LNCAP (cell line): ENCODE measurements around the gene ADISSP.
A peak's percentile ranks its signal among the peaks of the same experiment; 100 is the strongest.

ENCODE experiments used
- TF ChIP-seq, protein P1 (sequence below): fragments of 450-650 bp; IDR thresholded peaks from 2 replicates; pipeline ENCODE4 v1.5.1; 2017; ENCODE audit warnings: mild to moderate bottlenecking

The ADISSP gene

DNA sequence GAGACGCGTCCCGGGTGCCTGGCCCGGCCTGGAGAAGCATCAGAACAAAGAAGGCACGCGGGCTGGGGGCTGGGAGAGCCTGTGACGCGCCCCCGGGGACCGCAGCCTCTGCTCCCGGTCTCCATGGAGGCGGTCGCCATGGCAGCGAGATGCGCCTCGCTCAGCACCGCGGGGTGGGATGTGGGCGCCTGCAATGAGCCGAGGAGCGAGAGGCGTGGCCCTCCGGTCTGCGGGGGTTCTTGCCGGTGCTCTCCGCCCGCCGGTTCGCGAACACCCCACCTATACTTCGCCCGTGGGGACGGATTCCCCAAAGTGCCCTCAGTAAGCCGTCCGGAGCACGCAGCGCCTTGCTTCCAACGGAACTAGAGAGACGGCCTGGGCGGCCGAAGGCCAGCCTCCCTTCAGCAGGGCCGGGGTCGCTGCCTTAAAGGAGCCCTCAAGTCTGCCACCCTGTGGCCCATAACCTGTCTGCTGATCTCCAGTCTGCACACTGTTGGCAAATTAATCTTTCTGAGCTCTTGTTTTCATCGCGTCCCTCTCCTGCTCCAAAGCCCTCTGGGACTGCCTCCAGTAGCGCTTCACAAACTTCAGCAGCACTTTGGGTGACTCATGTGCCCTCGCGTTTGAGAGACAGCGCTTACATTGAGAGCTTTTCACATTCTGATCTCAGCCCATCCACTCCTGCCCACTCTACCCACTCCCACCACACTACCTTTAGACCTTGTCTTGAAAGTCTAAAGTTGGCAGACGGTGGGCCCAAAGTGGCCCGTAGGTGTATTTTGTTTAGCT is 983 bp upstream of the ADISSP start:
- TF ChIP-seq, protein P1, sequence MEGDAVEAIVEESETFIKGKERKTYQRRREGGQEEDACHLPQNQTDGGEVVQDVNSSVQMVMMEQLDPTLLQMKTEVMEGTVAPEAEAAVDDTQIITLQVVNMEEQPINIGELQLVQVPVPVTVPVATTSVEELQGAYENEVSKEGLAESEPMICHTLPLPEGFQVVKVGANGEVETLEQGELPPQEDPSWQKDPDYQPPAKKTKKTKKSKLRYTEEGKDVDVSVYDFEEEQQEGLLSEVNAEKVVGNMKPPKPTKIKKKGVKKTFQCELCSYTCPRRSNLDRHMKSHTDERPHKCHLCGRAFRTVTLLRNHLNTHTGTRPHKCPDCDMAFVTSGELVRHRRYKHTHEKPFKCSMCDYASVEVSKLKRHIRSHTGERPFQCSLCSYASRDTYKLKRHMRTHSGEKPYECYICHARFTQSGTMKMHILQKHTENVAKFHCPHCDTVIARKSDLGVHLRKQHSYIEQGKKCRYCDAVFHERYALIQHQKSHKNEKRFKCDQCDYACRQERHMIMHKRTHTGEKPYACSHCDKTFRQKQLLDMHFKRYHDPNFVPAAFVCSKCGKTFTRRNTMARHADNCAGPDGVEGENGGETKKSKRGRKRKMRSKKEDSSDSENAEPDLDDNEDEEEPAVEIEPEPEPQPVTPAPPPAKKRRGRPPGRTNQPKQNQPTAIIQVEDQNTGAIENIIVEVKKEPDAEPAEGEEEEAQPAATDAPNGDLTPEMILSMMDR = peak; percentile 64

DNA sequence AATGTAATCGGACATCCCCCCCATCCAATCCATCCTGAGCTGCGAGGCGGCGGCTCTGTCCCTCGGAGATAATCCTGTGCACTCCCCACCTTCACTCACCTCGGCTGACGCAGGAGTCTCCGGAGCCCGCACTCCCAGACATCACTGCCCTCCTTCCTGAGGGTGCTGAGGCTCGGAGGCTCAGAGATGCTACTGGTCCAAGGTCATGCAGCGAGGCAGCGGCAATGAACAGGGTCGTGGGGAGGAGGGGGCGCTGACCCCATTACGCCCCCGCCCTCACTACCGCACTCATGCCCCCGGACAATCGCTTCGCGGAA is 485 bp downstream of the ADISSP start:
- TF ChIP-seq, protein P1 = no peak

DNA sequence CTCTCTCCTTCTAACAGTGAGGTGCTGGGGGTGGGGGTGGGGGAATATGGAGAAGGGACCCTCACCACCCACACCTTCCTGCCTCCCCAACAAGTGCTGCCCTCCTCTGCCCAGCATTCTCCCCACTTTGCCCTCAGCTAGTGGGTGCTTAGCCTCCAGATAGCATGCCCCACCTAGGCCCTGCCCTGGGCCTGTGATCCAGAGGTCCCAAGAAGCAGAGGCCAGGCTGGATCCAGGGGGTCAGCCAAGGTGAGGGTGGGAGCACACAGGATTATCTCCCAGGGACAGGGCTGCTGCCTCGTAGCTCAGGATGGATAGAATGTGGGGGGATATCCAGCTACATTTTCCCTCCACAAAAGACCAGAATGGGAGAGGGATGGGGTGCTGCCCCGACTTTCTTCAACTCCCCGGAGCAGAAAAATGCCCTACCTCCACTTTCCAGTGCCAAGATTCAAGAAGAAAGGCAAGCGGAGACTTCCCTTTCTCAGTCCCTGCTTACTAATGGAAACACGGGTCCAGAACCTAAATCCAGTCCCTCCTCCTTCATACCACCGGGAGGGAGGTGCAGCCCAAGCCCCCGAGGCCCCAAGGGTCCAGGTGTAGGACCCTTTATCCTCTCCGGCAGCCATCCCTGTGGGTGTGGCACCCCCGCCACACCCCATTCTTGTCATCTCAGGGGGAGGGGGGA is 987 bp downstream of the ADISSP start:
- TF ChIP-seq, protein P1 = no peak

DNA sequence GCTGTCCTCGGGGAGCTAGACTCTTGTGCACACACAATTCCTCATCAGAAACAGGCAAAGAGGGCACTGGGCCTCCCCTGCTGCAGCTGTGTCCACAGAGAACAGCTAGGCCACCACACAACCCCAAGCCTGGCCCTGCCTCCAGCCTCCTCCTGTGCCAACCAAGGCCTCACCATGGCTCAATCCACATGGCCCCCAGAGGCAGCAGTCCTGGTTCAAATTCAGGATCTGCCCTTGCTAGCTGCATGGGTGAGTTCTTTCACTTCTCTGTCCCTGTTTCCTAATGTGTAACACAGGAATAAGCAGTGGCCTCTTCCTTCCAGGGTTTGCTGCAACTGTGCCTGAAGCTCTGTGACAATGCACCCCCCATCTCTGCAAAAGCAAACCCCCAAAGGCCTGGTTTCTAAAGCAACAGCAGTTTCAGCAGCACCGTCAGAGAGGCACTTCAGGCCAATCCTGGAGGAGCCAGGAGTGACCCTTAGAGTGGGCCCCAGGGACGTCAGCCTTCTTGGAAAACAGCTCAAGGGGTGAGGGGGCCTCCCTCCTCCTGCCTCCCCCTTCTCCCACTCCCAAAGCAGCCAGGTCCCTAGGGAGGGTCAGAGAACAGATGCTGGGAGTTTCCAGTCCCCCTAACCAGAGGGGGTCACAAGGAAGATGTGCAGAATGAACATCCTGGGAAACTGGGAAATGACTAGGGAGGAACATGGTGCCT is 2.2 kb downstream of the ADISSP start:
- TF ChIP-seq, protein P1 = no peak

DNA sequence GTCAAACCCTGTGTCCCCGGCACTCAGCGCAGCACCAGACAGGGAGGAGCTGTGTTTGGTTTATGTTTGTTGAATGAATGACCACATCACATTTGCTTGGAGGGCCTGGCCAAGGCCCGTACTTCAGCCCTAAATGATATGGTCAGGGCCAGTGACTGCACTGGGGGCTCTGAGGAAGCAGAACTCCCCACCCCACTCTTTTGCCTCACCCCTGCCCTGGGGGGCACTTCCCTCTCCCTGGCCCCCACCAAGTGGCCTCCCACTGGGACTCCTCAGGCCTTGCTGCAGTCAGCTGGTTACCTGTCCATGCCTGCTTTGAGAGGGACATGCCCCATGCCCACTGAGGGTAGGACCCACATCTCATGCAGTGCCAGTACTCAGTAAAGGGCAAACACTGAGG is 2.9 kb downstream of the ADISSP start:
- TF ChIP-seq, protein P1 = no peak

DNA sequence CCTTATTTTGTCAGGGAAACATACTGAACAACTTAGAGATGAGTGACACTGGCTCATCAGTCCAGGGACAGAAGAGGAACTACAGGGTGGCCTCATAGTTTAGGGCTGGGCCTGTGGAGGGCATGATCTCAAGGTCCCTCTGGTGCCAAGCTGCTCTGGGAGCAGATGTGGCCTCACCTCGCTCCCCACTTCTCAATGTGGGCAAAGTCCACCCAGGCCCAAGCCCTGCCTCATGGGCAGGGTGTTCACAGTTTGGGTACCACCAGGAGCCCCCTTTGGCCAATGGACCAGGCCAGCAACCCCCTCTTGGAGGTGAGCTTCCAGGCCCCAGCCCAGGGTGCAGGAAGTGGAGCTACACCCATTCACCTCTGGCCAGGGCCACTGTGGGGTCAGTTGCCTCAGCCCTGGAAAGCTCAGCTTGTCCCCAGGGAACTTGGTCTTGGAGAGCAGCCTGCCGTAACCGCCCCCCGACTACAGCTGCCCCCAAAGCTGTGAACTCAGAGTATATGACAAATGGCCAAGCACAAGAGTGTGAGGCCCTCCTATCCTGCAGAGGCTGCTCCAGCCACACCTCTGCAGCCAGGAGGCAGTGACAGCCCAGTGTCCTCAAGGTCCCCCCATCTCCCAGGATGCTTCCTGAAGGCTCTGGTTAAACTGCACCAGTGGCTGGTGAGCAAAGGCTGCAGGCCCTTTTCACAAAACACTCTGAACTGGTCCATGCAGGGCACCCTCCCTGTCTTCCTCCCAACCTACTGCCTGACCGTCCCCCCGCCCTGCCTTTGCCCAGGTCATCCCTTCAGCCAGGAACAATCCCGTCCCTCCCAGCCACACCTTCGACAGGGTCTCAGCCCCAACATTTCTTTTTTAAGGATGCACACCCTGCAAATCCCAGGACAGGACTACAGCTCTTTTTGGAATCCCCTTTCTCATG is 3.6 kb downstream of the ADISSP start:
- TF ChIP-seq, protein P1 = no peak
